Measurements from ENCODE around the gene NRIP1.
"Not testable (repeated sequence)": the region's sequence is repeated elsewhere in the genome, so short reads cannot be mapped to it uniquely, and the experiment has no call there.

NRIP1 gene

DNA sequence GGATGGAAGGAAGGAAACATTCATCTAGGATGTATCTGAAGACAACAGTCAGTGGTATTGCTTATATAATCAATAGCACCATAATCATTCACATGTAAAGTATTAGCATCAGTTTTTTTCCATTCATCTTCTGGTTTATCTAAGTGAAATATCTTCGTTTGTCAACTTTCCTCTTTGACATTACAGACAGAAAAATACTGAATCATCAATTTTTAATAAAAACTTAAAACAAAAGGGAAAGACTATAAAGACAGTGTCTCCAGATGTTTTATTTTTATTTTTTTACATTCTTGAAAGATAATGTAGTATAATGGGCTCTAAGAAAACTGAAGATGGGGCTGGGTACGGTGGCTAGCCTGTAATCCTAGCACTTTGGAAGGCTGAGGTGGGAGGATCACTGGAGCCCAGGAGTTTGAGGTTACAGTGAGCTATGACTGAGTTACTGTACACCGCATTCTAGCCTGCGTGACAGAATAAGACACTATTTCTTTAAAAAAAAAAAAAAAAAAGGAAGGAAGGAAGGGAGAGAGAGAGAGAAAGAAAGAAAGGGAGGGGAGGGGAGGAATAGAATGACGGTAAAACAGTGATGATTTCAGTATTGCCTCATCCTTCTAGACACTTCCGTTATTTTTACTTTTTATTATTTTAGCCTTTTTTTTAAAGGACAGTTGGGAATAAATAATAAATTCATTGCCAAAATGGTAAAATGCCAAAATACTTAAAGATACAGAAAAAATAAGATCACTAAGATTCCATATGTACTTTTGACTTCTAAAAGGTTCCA, 89.5 kb downstream of the NRIP1 start:
- DNase-seq = no peak

DNA sequence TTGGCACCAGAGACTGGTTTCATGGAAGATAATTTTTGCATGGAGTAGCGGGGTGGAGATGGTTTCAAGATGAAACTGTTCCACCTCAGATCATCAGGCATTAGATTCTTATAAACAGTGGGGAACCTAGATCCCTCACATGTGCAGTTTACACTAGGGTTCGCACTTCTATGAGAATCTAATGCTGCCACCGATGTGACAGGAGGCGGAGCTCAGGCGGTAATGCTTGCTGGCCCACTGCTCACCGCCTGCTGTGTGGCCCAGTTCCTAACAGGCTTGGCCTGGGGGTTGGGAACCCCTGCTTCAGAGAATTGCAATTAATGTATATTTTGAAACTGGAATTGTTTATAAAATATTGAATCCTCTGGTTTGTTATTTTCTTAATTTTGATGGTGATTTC, 92.1 kb downstream of the NRIP1 start:
- no peak for DNase-seq

DNA sequence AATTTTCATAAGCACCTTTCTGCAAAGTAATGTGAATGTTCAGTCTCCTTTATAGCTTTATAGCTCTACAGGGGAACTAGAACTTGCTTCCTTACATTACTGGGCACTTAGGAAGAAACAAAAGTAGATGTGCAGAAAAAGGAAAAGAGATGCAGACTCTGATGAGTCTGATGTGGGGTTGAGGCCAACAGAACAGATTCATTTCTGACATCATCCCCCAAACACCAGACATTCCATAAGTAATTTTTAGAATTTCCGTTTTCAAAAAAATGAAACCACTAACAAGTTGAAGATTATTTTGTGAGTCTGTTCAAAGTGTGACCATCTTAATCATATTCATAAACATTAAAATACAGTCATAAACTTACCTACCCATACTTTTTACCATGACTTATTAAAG, 96.0 kb downstream of the NRIP1 start:
- DNase-seq = no peak

DNA sequence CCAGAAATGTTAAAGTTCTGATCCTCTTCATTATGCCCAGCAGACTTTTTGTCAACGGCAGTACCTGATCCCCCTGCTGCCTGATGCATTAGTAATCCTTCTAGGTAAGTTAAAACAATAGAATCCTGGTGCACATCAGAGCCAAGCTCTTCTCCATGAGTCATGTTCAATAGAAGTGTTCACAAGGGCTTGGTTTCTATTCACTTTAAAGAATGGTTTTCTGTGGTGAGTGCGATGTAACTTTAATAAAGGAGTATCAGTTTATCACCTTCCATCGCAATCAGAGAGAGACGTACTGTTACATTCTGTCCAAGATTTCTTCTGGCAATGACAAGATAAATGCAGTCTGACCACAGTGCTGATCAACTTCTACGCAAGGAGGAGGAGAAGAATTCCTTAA, 96.8 kb downstream of the NRIP1 start:
- no peak for DNase-seq

DNA sequence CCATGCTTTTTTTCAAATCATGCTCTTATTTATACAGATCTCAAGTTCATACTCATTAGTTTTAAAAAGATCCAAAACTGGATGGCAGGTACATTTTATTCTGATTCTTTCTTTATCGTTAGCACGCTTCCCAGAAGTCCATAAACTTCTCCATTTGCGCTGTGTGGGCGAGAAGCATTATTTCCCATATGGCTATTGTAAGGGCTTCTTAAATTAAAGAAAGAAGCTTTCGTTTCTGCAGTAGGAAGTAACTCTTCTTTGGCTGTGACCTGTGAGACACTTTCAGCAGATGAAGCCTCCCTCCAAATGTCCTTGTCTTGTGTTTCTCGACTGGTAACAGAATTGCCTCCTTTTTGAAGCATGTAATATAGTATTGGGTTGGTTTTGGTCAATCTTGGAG, 100.2 kb downstream of the NRIP1 start:
- no peak for DNase-seq

DNA sequence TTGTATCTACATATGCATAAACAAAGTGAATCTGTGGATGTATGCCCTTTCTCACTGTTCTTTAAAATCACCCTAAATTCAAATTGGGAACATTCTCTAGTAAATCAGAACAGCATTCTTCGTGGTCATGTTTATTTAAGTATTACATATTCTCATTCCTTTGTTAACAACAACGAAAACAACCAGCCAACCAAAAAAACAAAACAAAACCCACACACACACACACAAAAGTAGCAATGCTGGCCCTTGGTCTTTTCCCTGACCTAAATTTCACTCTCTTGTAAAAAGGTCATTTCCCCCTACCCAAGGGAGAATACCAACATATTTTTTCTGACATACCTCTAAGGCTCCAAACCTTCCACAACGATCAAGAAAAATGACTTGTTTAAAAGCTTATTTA, 102.6 kb downstream of the NRIP1 start:
- no peak for DNase-seq

DNA sequence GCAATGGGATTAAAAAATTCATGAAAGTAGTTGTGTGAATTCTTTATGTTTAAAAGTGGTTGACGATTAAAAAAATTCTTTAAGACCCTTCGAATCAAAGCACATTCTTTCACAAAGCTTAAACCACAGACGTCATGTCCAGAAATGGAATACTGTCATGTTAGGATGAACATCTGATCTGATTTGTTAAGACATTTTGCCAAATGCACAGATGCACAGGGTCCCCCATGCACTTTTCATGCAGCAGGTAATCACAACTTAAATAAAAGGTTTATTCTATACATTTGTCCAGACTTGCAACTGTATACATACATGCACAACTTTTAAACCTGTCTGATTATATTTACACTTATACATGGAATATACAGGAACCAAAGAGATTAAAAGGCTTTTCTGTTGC, 103.3 kb downstream of the NRIP1 start:
- no peak for DNase-seq

DNA sequence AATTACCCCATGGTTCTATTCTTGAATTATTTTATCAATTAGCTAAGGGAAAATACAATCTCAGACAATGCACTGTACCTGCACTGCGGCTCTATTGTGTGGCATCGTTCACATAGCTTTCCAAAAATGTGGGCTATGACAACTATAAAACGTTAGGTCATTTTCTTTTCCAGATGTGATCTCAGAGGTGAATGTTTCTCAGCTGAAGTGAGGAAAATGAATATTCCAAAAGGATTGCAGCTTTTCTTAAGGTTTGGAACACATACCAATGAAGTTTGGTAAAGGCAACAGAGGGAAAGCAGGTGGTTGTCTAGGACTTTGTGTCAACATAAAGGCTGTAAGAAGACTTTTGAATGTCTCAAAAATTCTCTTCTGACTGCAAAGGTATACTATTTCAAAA, 105.5 kb downstream of the NRIP1 start:
- no peak for DNase-seq

DNA sequence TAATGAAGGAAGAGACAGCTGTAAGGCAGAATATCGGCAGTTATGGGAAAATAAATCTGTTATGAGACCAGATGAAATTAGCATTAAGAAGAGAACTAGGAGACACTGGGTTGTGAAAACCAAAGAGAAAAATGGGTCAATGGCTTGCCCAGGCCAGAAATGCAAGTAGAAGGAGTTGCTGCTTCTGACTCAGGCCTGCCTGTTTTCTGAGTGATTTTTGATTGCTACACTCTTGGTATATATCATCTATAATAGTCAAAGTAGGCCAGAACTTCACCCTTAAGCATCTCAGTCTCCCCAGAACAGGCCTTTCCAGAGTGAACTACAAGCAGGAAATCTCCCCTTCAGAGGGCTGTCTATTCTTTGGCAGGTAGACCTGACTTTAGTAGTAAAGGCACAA, 107.0 kb downstream of the NRIP1 start:
- no peak for DNase-seq

DNA sequence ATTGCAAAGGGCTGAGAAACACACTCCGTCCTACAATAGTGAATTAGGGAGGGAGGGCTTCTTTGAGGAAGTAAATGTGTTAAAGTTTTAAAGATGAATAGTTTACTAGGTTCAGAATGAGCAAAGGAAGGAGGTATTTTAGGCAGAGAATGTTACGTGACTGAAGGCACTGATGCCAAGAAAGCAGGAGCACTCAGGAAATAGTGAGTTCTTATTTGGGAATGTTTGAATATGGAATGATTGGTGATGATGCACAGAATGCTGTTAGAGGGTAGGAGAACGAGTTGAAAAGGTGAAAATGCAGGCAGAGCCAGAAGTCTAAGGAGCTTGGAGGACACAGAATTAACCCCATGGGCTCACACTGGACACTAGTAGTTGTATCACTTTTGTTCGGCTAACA, 108.0 kb downstream of the NRIP1 start:
- DNase-seq = no peak

DNA sequence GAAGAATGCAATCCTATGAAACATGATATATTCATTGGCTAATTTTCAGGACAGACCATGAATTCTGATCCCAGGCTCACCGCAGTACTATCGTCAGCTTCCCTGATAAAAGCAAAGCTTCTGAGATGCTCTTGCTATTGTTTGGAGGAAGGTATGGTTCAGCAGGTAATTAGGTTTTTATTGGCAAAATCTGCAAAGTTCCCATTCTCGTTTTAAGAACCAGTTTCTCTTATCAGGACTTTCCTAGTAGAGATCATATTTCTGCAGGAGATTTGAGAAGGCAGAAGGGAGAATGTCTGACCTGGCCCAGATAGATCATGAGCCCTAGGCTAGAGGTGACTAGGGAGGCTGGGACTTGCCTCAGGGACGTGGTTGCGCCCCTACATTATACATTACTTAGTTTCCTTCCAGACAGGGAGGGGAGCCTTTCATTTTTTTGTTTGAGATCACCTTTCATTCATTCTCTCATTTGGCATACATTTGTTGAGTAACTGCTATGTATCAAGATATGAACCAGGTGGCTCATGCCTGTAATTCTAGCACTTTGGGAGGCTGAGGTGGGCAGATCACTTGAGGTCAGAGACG, 108.8 kb downstream of the NRIP1 start:
- no peak for DNase-seq

DNA sequence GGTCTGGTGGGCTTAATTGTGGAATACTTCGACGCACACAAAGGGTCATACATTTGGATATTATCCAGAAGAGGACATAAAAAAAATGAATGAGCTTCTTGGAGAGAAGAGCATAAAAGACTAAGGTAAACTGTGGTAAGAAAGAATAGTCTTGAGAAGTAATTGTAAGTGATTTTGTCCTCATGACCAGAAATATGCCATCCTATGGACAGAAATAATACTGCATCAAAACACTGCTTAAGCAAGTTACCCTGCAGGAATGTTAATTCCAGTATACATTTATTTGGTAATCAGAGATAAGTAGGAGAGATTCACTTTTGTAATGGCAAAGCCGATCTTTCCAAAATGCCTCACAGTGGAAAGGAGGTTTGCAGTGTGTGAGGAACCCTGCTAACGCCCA, 111.9 kb downstream of the NRIP1 start:
- no peak for DNase-seq

DNA sequence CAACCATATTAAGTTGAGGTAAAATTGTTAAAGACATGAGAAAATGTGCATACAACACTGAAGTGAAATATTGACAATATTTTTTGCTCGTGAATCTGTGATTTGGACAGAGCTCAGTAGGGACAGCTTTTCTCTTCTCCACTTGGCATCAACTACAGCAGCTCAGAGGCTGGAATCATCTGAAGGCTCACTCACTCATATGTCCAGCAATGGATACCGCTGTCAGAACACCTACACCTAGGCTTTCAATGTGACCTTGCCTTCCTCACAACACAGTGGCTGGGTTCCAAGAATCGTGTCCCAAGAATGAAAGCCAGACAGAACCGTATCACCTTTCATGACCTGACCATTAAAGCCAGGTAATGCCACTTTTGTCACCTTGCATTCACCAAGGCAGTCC, 115.2 kb downstream of the NRIP1 start:
- DNase-seq = peak in 1 of 14 donors; percentile 33

DNA sequence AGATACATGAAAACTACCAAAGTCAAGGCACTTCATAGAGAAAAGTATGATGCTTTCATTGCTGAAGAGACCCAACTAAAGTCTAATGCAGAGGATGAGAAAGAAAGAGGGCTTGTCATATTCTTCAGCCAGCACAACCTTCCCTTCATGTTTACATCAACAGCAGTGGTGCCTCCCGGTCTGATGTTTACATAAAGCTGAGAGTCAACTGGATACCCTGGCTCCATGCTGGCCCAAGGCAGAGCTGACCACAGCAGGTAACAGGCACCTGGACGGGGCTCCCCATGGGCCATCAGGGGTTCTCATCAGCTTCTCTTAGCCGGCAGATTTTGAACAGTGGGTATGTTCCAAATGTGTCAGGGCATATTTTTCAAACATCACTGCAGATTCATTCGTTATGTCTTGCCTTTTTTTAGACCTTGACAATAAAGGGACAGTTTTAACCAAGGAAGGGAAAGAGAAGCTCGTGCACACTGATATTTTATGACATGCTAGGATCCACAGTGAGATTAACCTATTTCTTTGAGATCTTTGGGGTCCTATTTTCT, 117.1 kb downstream of the NRIP1 start:
- peak in 1 of 14 donors; percentile 68 for DNase-seq

DNA sequence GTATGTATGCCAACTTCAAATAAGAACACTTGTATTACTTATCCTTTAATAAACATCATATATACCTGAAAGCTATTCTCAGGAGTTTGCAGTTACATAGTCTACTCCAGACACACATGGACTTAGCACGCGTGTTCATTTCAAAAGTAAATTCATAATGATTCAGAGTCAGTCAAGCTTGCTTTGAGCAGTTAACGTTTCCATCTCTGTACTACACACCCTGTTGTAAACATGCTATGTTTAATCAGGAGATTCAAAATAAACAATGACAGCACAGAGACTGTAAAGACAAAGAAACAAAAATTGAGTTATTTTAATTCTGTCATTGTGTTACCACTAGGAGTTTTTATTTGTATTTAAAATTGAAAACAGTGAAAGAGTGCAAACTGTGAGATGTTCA, 119.6 kb downstream of the NRIP1 start:
- DNase-seq = no peak

DNA sequence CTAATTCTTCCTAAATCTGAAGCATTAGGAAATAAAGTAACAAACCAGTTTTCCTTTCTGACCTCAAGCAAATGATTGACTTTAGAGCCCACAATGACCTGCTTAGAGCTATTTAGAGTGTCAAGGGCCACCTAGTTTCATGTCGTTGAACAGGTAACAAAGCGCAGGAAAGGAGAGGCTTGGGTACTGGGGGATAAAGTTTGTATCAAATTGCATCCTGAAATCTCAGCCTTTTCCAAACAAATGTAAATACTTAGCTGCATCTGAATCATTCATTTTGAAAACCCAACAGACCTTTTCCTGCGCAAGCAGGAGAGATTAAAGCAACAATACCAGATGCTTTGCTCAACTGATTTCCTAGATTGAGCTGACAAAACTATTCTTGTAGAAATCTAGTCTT, 121.2 kb downstream of the NRIP1 start:
- no peak for DNase-seq

DNA sequence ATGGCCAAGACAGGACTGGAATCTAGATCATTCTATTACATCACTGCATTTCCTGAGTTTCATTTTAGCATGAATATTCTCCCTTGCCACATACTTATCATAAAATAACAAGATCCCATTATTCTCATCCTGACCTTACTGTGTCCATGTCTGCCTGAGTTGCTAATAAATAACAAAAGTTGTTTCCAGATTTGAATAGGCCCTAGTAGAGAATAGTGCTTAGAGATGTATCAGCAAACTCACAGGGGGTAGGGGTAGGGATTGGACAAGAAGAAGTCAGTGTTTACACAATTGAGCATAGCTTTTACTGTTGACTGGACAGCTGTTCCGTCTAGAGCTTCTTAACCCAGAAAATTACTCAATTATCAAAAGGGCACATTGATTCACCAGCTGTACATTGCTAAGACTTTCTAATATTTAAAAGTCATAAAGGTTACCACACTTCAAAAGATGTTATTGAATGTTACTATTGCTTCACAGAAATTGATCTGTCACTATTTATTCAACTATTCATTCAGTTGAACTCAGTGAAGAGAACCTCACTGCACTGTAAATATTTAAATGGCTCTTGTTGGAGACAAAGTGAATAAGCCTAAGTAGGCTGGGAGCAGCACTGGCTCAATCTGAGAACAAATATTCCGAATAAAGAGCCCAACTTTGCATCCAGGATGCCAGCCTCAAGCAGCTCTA, 121.9 kb downstream of the NRIP1 start:
- no peak for DNase-seq

DNA sequence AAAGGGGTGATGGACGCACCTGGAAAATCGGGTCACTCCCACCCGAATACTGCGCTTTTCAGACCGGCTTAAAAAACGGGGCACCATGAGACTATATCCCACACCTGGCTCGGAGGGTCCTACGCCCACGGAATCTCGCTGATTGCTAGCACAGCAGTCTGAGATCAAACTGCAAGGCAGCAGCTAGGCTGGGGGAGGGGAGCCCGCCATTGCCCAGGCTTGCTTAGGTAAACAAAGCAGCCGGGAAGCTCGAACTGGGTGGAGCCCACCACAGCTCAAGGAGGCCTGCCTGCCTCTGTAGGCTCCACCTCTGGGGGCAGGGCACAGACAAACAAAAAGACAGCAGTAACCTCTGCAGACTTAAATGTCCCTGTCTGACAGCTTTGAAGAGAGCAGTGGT, 137.5 kb downstream of the NRIP1 start:
- DNase-seq = not testable (repeated sequence)

DNA sequence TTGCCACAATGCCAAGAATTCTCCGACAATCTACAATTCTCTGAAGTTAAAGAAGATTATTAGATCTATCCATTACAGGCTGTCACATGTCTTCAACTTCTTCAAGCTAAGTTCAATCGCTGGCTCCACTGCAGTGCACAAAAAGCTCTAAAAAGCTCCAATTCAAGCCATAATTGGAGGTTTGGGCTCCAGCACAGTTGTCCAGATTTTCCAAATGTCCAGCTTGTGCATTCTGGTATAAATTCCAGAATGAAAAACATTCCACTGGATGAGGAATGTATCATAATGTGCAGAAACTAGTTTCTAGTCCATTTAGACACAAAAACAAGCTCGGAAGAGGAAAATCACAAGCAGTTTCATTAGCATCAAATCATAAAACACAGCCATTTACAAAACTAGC, 138.6 kb downstream of the NRIP1 start:
- DNase-seq = peak in 1 of 14 donors; percentile 11

DNA sequence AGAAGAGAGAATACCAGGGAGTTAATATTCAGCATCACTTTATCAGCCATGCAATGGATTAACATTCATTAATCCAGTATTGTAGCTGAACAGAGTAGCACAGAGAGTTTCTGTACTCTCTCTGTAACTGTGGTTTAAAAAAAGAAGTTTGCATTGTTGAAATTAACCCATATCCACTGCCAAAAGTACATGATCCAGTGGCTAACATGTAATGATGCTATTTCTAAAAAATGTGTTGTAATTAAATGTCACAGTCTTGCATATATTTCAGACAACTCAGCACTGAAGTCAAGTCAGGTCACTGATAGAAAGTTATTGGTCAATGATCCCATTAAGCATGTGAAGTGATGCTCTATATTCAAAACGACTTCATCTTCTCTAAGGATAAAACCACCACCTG, 141.3 kb downstream of the NRIP1 start:
- DNase-seq = no peak

DNA sequence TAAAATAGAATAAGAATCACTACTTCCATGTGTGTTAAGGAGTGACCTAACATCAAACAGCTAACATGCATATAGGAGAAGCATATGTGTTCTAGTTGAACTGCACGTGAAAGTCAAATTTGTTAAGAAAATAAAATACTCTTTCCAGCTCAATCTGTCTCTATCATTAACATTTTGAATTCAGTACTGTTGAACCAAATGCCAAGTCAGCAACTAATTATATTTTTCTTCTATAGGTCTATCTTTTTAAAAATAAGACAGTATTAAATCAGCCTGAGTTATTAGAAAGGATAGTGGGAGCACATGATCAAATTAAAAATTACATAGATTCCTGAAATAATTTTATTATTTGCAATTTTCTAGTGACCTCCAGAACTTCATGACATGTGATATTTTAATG, 141.8 kb downstream of the NRIP1 start:
- DNase-seq = no peak

DNA sequence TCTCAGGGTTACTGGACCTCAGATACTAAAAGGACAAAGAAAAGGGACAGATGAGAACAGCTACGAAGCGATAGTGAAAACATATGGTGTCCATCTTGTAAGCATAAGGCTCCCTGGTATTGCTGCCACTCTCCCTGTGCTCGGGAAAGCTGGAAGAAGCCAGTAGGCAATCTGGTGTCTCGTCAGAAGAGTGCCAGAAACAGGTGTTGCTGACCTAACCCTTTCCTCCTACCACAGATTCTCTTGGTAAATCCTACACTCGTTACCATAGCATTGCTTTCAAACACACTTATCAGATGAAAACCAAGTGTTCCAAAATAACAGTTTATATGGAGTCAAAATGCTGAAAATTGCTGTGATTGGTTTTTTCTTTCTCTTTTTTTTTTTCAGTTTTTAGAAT, 146.3 kb downstream of the NRIP1 start:
- DNase-seq = peak in 1 of 14 donors; percentile 94

DNA sequence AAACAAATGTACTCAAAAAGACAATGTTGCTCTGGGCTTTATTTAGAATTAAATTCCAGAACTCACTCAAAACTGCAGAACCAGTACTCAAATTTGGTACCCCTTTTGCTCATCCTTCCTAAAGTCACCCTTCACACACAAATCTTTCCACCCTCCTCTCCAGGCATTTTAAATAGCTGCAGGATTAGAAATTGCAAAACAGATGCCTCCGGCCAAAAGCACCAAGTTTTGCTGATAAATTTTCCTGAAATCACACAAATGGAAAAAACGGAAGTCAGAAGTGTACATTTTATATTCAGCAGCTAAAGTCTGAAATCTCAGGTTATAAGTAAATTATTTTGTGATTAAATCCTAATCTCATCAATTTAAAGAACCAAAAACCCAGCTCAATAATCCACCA, 147.0 kb downstream of the NRIP1 start:
- DNase-seq = peak in 1 of 14 donors; percentile 39

DNA sequence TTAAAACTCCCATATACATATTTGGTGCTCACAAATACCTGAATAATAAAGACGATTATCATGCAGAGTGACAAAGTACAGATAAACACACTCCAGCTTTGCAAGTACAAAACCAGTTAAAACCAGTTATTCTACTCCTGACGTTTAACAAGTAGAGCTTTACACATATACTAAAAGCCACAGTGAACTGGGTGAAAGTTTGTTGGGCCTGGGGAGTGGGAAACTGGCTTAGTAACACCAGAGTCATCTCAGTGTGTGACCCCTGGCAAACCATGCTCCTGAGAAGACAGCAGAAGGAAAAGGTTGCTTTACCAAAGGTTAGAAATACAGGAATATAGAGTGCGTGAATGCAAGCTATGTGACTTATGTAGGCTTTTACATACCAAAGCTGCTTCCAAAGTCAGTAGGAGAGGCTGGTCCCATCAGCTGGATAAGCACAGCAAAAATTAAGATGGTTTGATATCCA, 148.1 kb downstream of the NRIP1 start:
- DNase-seq = peak in 1 of 14 donors; percentile 18

Data from C1 segment of cervical spinal cord (tissue), 14 donors.